ENCODE measurements around the gene CMC2. TPM values are rescaled to one million over a fixed set of nuclear protein-coding genes. Genes with fewer than 3 reads are reported as not detected.

The CMC2 gene
- total and polyA plus RNA-seq, 9 of the 15 experiments (the other 6 are each of a cell fraction or from before 2014, with no cell fraction given) = 122 to 501 (median 172) TPM

- Histone ChIP-seq H3K9me3 (replicated peaks; ENCODE audit: control insufficient read depth, insufficient read depth, low read depth, low read length) (no peaks in the 10 kb centered on the region), H3K79me2 (ENCODE audit: control insufficient read depth, insufficient read depth, low read length) (peaks cover 28% of the 10 kb centered on the region), H3K4me1 (replicated peaks in 1 of 2; ENCODE audit: control insufficient read depth in 2 of 2, insufficient read depth in 2 of 2, low read length in 2 of 2) (peaks cover 9 to 14% of the 10 kb centered on the region in 2 experiments), H3K9ac (ENCODE audit: insufficient read depth in 1 of 2, low read depth in 2 of 2, low read length in 2 of 2) (peak overlapping the region; percentile 69 to 96), H3K27me3 (ENCODE audit: control insufficient read depth in 2 of 2, insufficient read depth in 2 of 2, low read length in 2 of 2) (no peaks in the 10 kb centered on the region), H3K4me3 (peak overlapping the region; percentile 86), H3K4me2 (ENCODE audit: insufficient read depth, low read length) (peak overlapping the region; percentile 90), H4K20me1 (replicated peaks; ENCODE audit: control insufficient read depth, insufficient read depth, low read length) (no peaks in the 10 kb centered on the region; the same call in 1 of the 2 replicates), H3K9me1 (ENCODE audit: control insufficient read depth, insufficient read depth, low read length) (no peaks in the 10 kb centered on the region), H2AFZ (ENCODE audit: low read depth, low read length) (peak overlapping the region; percentile 88), H3K36me3 (ENCODE audit: control insufficient read depth, insufficient read depth, low read length) (peaks cover 42% of the 10 kb centered on the region), H3K27ac (ENCODE audit: extremely low read depth, low read depth, low read length) (peak overlapping the region; percentile 72)
- in situ Hi-C loops (cut with MboI) = no loop called here
- DNase-seq (ENCODE audit: extremely low read depth in 1 of 4, low spot score in 3 of 4) (peak; percentile 50 to 72 (median 66)), ATAC-seq (peak; percentile 65), FAIRE-seq (no peak)
- ChIA-PET POLR2A (interaction anchor here (0.6 to 1.7 kb wide), 10 partner anchors 9 to 237 kb away, joined by 3 to 10 read pairs (median 4); partner anchors contain the start of genes CENPN and CMC2), CTCF (ENCODE audit: low intra/inter-chr PET ratio) (interaction anchor here (0.6 to 1.9 kb wide), 7 partner anchors 28 to 178 kb away, joined by 3 to 6 read pairs (median 4); partner anchors contain the start of gene C16orf46)
- intact Hi-C loops (cut with micrococcal nuclease) = loop anchor here (2.0 to 5.0 kb wide), 3 partner anchors 41 to 161 kb away; partner anchors contain the start of genes C16orf46 and GCSH
- no TSS peak for BruUV-seq (replicated peaks)
- under 1% methylated on average over 59 of the region's 80 CpGs for WGBS (ENCODE audit: insufficient coverage, low coverage, missing lambda C conversion rate)
- TF ChIP-seq ZBTB11 (CRISPR knock-in tag; IDR thresholded peaks at IDR 0.05) = peak in 2 of 3 experiments; percentile 41 to 53; a peak in 2 of 6 replicates
- TF ChIP-seq NONO (IDR thresholded peaks at IDR 0.05; ENCODE audit: low read depth in 2 of 2, low read length in 1 of 2) = peak in 1 of 2 experiments; percentile 65; a peak in 2 of 4 replicates
- no peak for TF ChIP-seq ZNF707 (CRISPR knock-in tag; conservative IDR thresholded peaks at IDR 0.05)
- TF ChIP-seq UBTF (IDR thresholded peaks at IDR 0.05; ENCODE audit: borderline replicate concordance in 1 of 2, low read depth in 2 of 2, low read length in 2 of 2) = peak; percentile 52 to 81; a peak in 3 of 4 replicates
- TF ChIP-seq SFPQ (IDR thresholded peaks at IDR 0.05; ENCODE audit: low read depth, low read length) = no peak
- no peak for TF ChIP-seq ZBTB1 (CRISPR knock-in tag; IDR thresholded peaks at IDR 0.05; ENCODE audit: borderline replicate concordance, low read depth)
- TF ChIP-seq ZNF449 (CRISPR knock-in tag; IDR thresholded peaks at IDR 0.05) = no peak
- no peak for TF ChIP-seq ZBED1 (IDR thresholded peaks at IDR 0.05)
- no peak for TF ChIP-seq CCAR2 (IDR thresholded peaks at IDR 0.05; ENCODE audit: low read depth, low read length)
Measured at GRCh38 chr16:81035975-81036750, 29.5 kb upstream of the CMC2 start.
